IMR-90 (cell line): ENCODE data around the gene FARP1. TPM values are rescaled to one million over a fixed set of nuclear protein-coding genes. Genes with fewer than 3 reads are reported as not detected.

Experiments
- ATAC-seq: fragments of 200-7000 bp; cut with Tn5 transposase; 2 replicates; pipeline ENCODE4 v1.9.1; 2020; ENCODE audit warnings: low read depth, mild to moderate bottlenecking, moderate library complexity
- BruUV-seq: library from RNA; stranded (reverse); fragments of 400-500 nt; replicated peaks from 2 replicates; lab custom pipeline; 2021; lab: Mats Ljungman, UMichigan
- CTCF ChIA-PET: fragments of 300-600 bp; formaldehyde crosslinking; extraction: SDS; loops from one replicate; lab custom pipeline; 2021; ENCODE audit warnings: antibody characterized with exemption; lab: Yijun Ruan, JAX
- POLR2A ChIA-PET: fragments of 300-600 bp; sonication (Branson Sonifier 250); formaldehyde crosslinking; loops from one replicate; lab custom pipeline; 2022; ENCODE audit warnings: antibody characterized with exemption; ENCODE audit not compliant: unreplicated experiment; lab: Charles Lee
- DNase-seq: peaks from one replicate; pipeline ENCODE4 v3.0.0; 2013
- H2AFZ ChIP-seq: replicated peaks from 2 replicates; pipeline ENCODE3; 2013; ENCODE audit warnings: low read length, mild to moderate bottlenecking; ENCODE audit not compliant: poor library complexity
- H2AK5ac ChIP-seq: 2 replicates; pipeline ENCODE4 v1.6.1; 2013; ENCODE audit warnings: low read depth, low read length, inconsistent platforms
- H2AK9ac ChIP-seq: replicated peaks from 2 replicates; pipeline ENCODE3; 2013; ENCODE audit warnings: mild to moderate bottlenecking, low read depth, low read length, moderate library complexity; ENCODE audit not compliant: poor library complexity
- H2BK120ac ChIP-seq: 2 replicates; pipeline ENCODE4 v1.6.1; 2013; ENCODE audit warnings: low read depth, low read length, inconsistent platforms
- H2BK15ac ChIP-seq: 3 replicates; pipeline ENCODE4 v1.6.1; 2013; ENCODE audit warnings: low read depth, low read length, inconsistent platforms
- H2BK20ac ChIP-seq: 2 replicates; pipeline ENCODE4 v1.6.1; 2013; ENCODE audit warnings: low read depth, mild to moderate bottlenecking, inconsistent platforms, low read length, moderate library complexity
- H2BK5ac ChIP-seq: 2 replicates; pipeline ENCODE4 v1.6.1; 2013; ENCODE audit warnings: mild to moderate bottlenecking, low read depth, low read length, inconsistent platforms; ENCODE audit not compliant: poor library complexity, severe bottlenecking
- H3K14ac ChIP-seq: replicated peaks from 2 replicates; pipeline ENCODE4 v1.6.1; 2013; ENCODE audit warnings: low read depth, low read length, inconsistent platforms
- H3K18ac ChIP-seq: 2 replicates; pipeline ENCODE4 v1.6.1; 2013; ENCODE audit warnings: low read depth, low read length, control low read depth
- H3K23ac ChIP-seq: 2 replicates; pipeline ENCODE4 v1.6.1; 2013; ENCODE audit warnings: low read depth, low read length, inconsistent platforms
- H3K27ac ChIP-seq: 2 replicates; pipeline ENCODE4 v1.5.1; 2013; ENCODE audit warnings: mild to moderate bottlenecking, control low read depth, low read length; ENCODE audit not compliant: insufficient read depth
- H3K27me3 ChIP-seq: 2 replicates; pipeline ENCODE4 v1.6.1; 2013; ENCODE audit warnings: low read length; ENCODE audit not compliant: control insufficient read depth, insufficient read depth
- H3K36me3 ChIP-seq: 2 replicates; pipeline ENCODE4 v1.6.1; 2013; ENCODE audit warnings: low read length, mixed read lengths; ENCODE audit not compliant: control insufficient read depth, insufficient read depth
- H3K4ac ChIP-seq: 2 replicates; pipeline ENCODE4 v1.6.1; 2013; ENCODE audit warnings: low read depth, low read length, inconsistent platforms
- H3K4me1 ChIP-seq: 2 replicates; pipeline ENCODE4 v1.6.1; 2013; ENCODE audit warnings: low read length, mixed read lengths; ENCODE audit not compliant: control insufficient read depth, insufficient read depth
- H3K4me2 ChIP-seq: 2 replicates; pipeline ENCODE4 v1.6.1; 2013; ENCODE audit warnings: low read depth, mild to moderate bottlenecking, control low read depth, low read length, moderate library complexity
- H3K4me3 ChIP-seq: 2 replicates; pipeline ENCODE4 v1.5.1; 2013; ENCODE audit warnings: low read depth, mild to moderate bottlenecking, control low read depth, low read length, moderate library complexity; ENCODE audit not compliant: insufficient read depth
- H3K56ac ChIP-seq: 2 replicates; pipeline ENCODE4 v1.6.1; 2013; ENCODE audit warnings: low read length, inconsistent platforms; ENCODE audit not compliant: insufficient read depth; ENCODE audit errors: extremely low read depth
- H3K79me1 ChIP-seq, 2 experiments: 2 replicates each; pipeline ENCODE4 v1.6.1; 2013; ENCODE audit warnings: low read length in 2 of 2, inconsistent platforms in 1 of 2, low read depth in 1 of 2
- H3K9ac ChIP-seq: 2 replicates; pipeline ENCODE4 v1.6.1; 2013; ENCODE audit warnings: low read depth, low read length, control low read depth
- H3K9me1 ChIP-seq: 2 replicates; pipeline ENCODE4 v1.6.1; 2013; ENCODE audit warnings: low read length, inconsistent platforms; ENCODE audit not compliant: insufficient read depth
- H3K9me3 ChIP-seq: 2 replicates; pipeline ENCODE4 v1.6.1; 2013; ENCODE audit warnings: low read length; ENCODE audit not compliant: control insufficient read depth, insufficient read depth
- H4K20me1 ChIP-seq: 2 replicates; pipeline ENCODE4 v1.6.1; 2013; ENCODE audit warnings: low read length, inconsistent platforms; ENCODE audit not compliant: insufficient read depth
- H4K5ac ChIP-seq: 2 replicates; pipeline ENCODE4 v1.6.1; 2013; ENCODE audit warnings: mild to moderate bottlenecking, low read depth, low read length, control low read depth
- H4K8ac ChIP-seq, 2 experiments: 2 replicates each; pipeline ENCODE4 v1.6.1; 2013; ENCODE audit warnings: low read depth in 2 of 2, low read length in 2 of 2, control low read depth in 1 of 2, inconsistent platforms in 1 of 2
- H4K91ac ChIP-seq: 2 replicates; pipeline ENCODE4 v1.6.1; 2013; ENCODE audit warnings: low read depth, low read length, inconsistent platforms; ENCODE audit not compliant: insufficient read depth
- BHLHE40 ChIP-seq: fragments of 150-350 bp; IDR thresholded peaks from 2 replicates; pipeline ENCODE4 v1.6.1; 2016; ENCODE audit warnings: mild to moderate bottlenecking, low read depth, low read length
- CEBPB ChIP-seq: IDR thresholded peaks from 2 replicates; pipeline ENCODE4 v1.6.1; 2012; ENCODE audit warnings: low read depth, low read length, improper control_type of control experiment
- CHD1 ChIP-seq: IDR thresholded peaks from 2 replicates; pipeline ENCODE4 v1.6.1; 2012; ENCODE audit warnings: low read depth, low read length, improper control_type of control experiment
- FOS ChIP-seq: fragments of 150-350 bp; IDR thresholded peaks from 2 replicates; pipeline ENCODE4 v1.6.1; 2016; ENCODE audit warnings: low read depth, low read length
- MAFK ChIP-seq: IDR thresholded peaks from 2 replicates; pipeline ENCODE4 v1.6.1; 2012; ENCODE audit warnings: low read depth, low read length, improper control_type of control experiment
- MAZ ChIP-seq: IDR thresholded peaks from 2 replicates; pipeline ENCODE4 v1.6.1; 2012; ENCODE audit warnings: low read depth, mild to moderate bottlenecking, low read length, improper control_type of control experiment, moderate library complexity, borderline replicate concordance
- MXI1 ChIP-seq: IDR thresholded peaks from 2 replicates; pipeline ENCODE4 v1.6.1; 2012; ENCODE audit warnings: low read depth, mild to moderate bottlenecking, low read length, moderate library complexity, borderline replicate concordance
- NFE2L2 ChIP-seq: fragments of 150-350 bp; IDR thresholded peaks from 2 replicates; pipeline ENCODE4 v1.6.1; 2016; ENCODE audit warnings: low read depth, mild to moderate bottlenecking, low read length
- POLR2A ChIP-seq: IDR thresholded peaks from 2 replicates; pipeline ENCODE4 v1.6.1; 2012; ENCODE audit warnings: mild to moderate bottlenecking, low read depth, low read length
- RAD21 ChIP-seq: IDR thresholded peaks from 2 replicates; pipeline ENCODE4 v1.6.1; 2012; ENCODE audit warnings: low read length, improper control_type of control experiment
- RCOR1 ChIP-seq: IDR thresholded peaks from 2 replicates; pipeline ENCODE4 v1.6.1; 2012; ENCODE audit warnings: mild to moderate bottlenecking, low read length, improper control_type of control experiment; ENCODE audit not compliant: insufficient replicate concordance
- WGBS, 2 experiments: methylation state at CpG; one replicate each; pipeline versions ENCODE4 v1.1.5 to v1.1.7; 2013; ENCODE audit warnings: missing lambda C conversion rate in 2 of 2; ENCODE audit not compliant: insufficient read length in 1 of 2; ENCODE audit errors: extremely low coverage in 2 of 2; 5-methylcytosine and 5-hydroxymethylcytosine counted together
- dilution Hi-C: fragments of 300-500 bp; cut with HindIII; formaldehyde crosslinking; loops from one replicate; pipeline ENCODE4 v1.14.3; 2018; ENCODE audit warnings: low sequenced_read_pairs; ENCODE audit not compliant: unreplicated experiment
- in situ Hi-C: fragments of 300-500 bp; cut with MboI; formaldehyde crosslinking; loops from 3 replicates; pipeline ENCODE4 v1.14.3; 2019; ENCODE audit warnings: low sequenced_read_pairs, inconsistent platforms, mixed read lengths
- intact Hi-C: fragments of 100-400 bp; cut with micrococcal nuclease; formaldehyde crosslinking; loops from 2 replicates; pipeline ENCODE4 v1.10.0; 2022
- polyA plus RNA-seq, 3 experiments: library from polyadenylated mRNA; depleted of rRNA; stranded (reverse); fragments of >200 nt; gene quantifications; 2 replicates each; pipeline ENCODE4 v1.2.3, GENCODE V29; 2012; ENCODE audit warnings: low replicate concordance in 1 of 3
- total RNA-seq: library from RNA; depleted of rRNA; stranded (reverse); fragments of >200 nt; gene quantifications from 2 replicates; pipeline ENCODE4 v1.2.3, GENCODE V29; 2012
- TF ChIP-seq, protein P1 (sequence below): fragments of 150-350 bp; IDR thresholded peaks from 2 replicates; pipeline ENCODE4 v1.6.1; 2017; ENCODE audit warnings: mild to moderate bottlenecking, antibody characterized with exemption, low read length, low read depth
- TF ChIP-seq, protein P2 (sequence below): conservative IDR thresholded peaks from 2 replicates; pipeline ENCODE4 v1.5.1; 2012; ENCODE audit warnings: mild to moderate bottlenecking, low read depth, low read length, improper control_type of control experiment

FARP1 gene
- total and polyA plus RNA-seq, 2 of the 4 experiments (the other 2 are of a cell fraction) = 39.6 to 57.0 TPM

DNA sequence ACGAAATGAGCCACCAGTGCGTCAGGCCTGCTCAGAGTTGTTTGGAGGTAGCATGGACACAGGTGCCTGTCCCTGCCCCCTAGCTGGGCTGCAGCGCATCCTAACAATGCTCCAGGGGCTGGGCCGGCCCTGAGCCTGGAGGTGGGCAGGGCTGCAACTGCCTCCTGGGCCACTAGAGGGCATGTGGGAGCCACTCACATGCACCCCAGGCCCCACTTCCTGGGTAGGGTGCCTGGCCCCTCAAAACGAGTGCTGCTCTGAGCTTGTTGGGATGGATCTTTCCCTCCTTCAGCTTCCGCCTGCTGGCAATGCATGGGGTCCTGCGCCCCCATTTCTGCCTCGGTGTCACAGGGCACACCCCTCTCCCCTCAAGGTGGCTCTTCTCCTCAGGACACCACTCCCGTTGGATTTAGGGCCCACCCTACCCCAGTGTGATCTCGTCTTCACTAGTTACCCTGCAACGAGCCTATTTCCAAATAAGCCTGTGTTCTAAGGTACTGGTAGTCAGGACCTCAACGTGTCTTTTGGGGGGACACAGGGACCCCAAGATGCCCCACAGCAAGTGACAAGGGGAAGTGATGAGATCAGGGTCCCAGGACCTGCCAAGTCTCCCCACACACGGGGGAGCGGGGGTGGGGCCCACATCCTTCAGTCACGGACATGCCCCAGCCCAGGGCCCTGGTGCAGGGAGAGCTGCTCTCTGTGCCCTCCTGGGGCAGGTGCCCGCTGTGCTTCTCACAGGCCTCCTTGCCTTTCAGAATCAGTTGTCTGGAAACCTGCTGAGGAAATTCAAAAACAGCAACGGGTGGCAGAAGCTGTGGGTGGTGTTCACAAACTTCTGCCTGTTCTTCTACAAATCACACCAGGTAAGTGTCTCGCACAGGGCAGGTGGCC is 302.7 kb downstream of the FARP1 start:
- dilution Hi-C loops (no loop called here), intact Hi-C loops (loop anchor here (1.0 to 10.0 kb wide), 4 partner anchors 208 to 591 kb away; no protein-coding TSS in a partner anchor), in situ Hi-C loops (loop anchor here (5.0 to 25.0 kb wide), 3 partner anchors 212 to 592 kb away; no protein-coding TSS in a partner anchor)
- TF ChIP-seq MAZ (peak; percentile 32; the same call in 1 of the 2 replicates), CHD1 (no peak), NFE2L2 (no peak), MAFK (no peak), FOS (no peak), MXI1 (no peak), RCOR1 (no peak), RAD21 (peak; percentile 86), BHLHE40 (no peak), POLR2A (no peak), CEBPB (no peak)
- TF ChIP-seq, protein P1, sequence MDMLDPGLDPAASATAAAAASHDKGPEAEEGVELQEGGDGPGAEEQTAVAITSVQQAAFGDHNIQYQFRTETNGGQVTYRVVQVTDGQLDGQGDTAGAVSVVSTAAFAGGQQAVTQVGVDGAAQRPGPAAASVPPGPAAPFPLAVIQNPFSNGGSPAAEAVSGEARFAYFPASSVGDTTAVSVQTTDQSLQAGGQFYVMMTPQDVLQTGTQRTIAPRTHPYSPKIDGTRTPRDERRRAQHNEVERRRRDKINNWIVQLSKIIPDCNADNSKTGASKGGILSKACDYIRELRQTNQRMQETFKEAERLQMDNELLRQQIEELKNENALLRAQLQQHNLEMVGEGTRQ = no peak
- TF ChIP-seq, protein P2, sequence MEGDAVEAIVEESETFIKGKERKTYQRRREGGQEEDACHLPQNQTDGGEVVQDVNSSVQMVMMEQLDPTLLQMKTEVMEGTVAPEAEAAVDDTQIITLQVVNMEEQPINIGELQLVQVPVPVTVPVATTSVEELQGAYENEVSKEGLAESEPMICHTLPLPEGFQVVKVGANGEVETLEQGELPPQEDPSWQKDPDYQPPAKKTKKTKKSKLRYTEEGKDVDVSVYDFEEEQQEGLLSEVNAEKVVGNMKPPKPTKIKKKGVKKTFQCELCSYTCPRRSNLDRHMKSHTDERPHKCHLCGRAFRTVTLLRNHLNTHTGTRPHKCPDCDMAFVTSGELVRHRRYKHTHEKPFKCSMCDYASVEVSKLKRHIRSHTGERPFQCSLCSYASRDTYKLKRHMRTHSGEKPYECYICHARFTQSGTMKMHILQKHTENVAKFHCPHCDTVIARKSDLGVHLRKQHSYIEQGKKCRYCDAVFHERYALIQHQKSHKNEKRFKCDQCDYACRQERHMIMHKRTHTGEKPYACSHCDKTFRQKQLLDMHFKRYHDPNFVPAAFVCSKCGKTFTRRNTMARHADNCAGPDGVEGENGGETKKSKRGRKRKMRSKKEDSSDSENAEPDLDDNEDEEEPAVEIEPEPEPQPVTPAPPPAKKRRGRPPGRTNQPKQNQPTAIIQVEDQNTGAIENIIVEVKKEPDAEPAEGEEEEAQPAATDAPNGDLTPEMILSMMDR = peak; percentile 84

More for the DNA sequence above, 302.7 kb downstream of the FARP1 start:
- H2BK5ac ChIP-seq = no peak overlapping the region
- no peak overlapping the region for H3K4me2 ChIP-seq
- peaks cover 31% of the 10 kb centered on the region for H4K20me1 ChIP-seq
- peaks cover 17% of the 10 kb centered on the region for H3K9me1 ChIP-seq
- no peaks in the 10 kb centered on the region for H3K9me3 ChIP-seq
- H3K4ac ChIP-seq = 0 out of 2 replicates have a peak overlapping the region, but pooled peaks have one; percentile 61
- no peaks in the 10 kb centered on the region for H3K27me3 ChIP-seq
- peak overlapping the region; percentile 69 for H2AFZ ChIP-seq
- WGBS, 2 experiments = 33% methylated on average over 1 of the region's 18 CpGs; no CpG with 5 or more reads in 1 of the 2 experiments
- H3K4me1 ChIP-seq = peaks cover 13% of the 10 kb centered on the region
- H3K79me1 ChIP-seq = peaks cover 6 to 60% of the 10 kb centered on the region in 2 experiments; a peak in 3 of 4 replicates
- peak; percentile 82 for ATAC-seq
- peak; percentile 41 for DNase-seq
- no peak overlapping the region for H4K5ac ChIP-seq
- H2BK120ac ChIP-seq = no peak overlapping the region
- no peak overlapping the region for H4K91ac ChIP-seq
- no peak overlapping the region for H3K27ac ChIP-seq
- ChIA-PET POLR2A (no interaction called here), CTCF (interaction anchor here (0.5 to 1.9 kb wide), 9 partner anchors 14 to 641 kb away, joined by 3 to 8 read pairs (median 3); no protein-coding TSS in a partner anchor)
- H2AK5ac ChIP-seq = peak overlapping the region; percentile 72; the same call in 1 of the 2 replicates
- H3K56ac ChIP-seq = no peak overlapping the region
- H3K36me3 ChIP-seq = peaks cover 71% of the 10 kb centered on the region
- no peak overlapping the region for H2BK20ac ChIP-seq
- no peak overlapping the region for H3K14ac ChIP-seq
- H4K8ac ChIP-seq = peak overlapping the region in 1 of 2 experiments; percentile 79; a peak in 2 of 4 replicates
- no peak overlapping the region for H2BK15ac ChIP-seq
- peak overlapping the region; percentile 86 for H2AK9ac ChIP-seq
- H3K4me3 ChIP-seq = no peak overlapping the region
- no peak overlapping the region for H3K9ac ChIP-seq
- no peak overlapping the region for H3K18ac ChIP-seq
- H3K23ac ChIP-seq = no peak overlapping the region
- no TSS peak for BruUV-seq
